Testis (tissue), 3 donors: ENCODE data around the gene NLRP1. TPM values are rescaled to one million over a fixed set of nuclear protein-coding genes. Genes with fewer than 3 reads are reported as not detected.
A peak's percentile ranks its signal among the peaks of the same experiment; 100 is the strongest.

Experiments used
- DNase-seq: peaks from one replicate; pipeline ENCODE4 v3.0.0-alpha.2; 2019
- H3K27ac ChIP-seq, 2 donors: fragments of 200-600 bp; sonication (generic); one replicate each; pipeline ENCODE4 v1.5.1; 2019
- H3K27me3 ChIP-seq: fragments of 200-600 bp; sonication (generic); one replicate; pipeline ENCODE4 v1.5.1; 2019
- H3K36me3 ChIP-seq: fragments of 200-600 bp; sonication (generic); one replicate; pipeline ENCODE4 v1.5.1; 2017; ENCODE audit warnings: low read depth; ENCODE audit errors: missing control alignments
- H3K4me1 ChIP-seq: fragments of 200-600 bp; sonication (generic); one replicate; pipeline ENCODE4 v1.5.1; 2019
- H3K4me3 ChIP-seq, 2 donors: fragments of 200-600 bp; sonication (generic); one replicate each; pipeline ENCODE4 v1.5.1; 2017 to 2019
- H3K9me3 ChIP-seq: fragments of 200-600 bp; sonication (generic); one replicate; pipeline ENCODE4 v1.5.1; 2017
- CTCF ChIP-seq, 3 experiments: fragments of 450-650 bp in 2 of 3; fragments of 200-600 bp in 1 of 3; sonication (generic) in 1 of 3; IDR thresholded peaks; one replicate each; pipeline ENCODE4 v1.5.1; 2016 to 2019; ENCODE audit warnings: antibody characterized with exemption in 3 of 3, mild to moderate bottlenecking in 2 of 3, moderate library complexity in 1 of 3
- POLR2A ChIP-seq: fragments of 450-650 bp; IDR thresholded peaks from one replicate; pipeline ENCODE4 v1.6.1; 2017; ENCODE audit warnings: antibody characterized with exemption, mild to moderate bottlenecking, moderate library complexity
- WGBS, 2 donors: methylation state at CpG; one replicate each; pipeline ENCODE4 v1.1.5; 2018; 5-methylcytosine and 5-hydroxymethylcytosine counted together
- intact Hi-C: fragments of 100-400 bp; cut with DNase I; formaldehyde crosslinking; loops from one replicate; pipeline ENCODE4 v1.15.1; 2023; ENCODE audit warnings: low total_unique reads
- polyA plus RNA-seq: library from polyadenylated mRNA; stranded (reverse); fragments of 350-450 nt; fragmentation: Illumina TruSeq; extraction: RNeasy Lipid Tissue Mini Kit (QIAGEN cat#74804); gene quantifications from one replicate; pipeline ENCODE4 v1.2.3, GENCODE V29; 2014; ENCODE audit warnings: low read depth, low replicate concordance; ENCODE audit not compliant: insufficient read depth
- total RNA-seq, 2 donors: library from RNA; depleted of rRNA; stranded (reverse); fragments of >200 nt; gene quantifications; one replicate each; pipeline ENCODE4 v1.2.3, GENCODE V29; 2016

The NLRP1 gene
- total and polyA plus RNA-seq, 3 donors from 2014 or later = 35.4 to 68.5 (median 39.0) TPM

- TF ChIP-seq POLR2A (no peak), CTCF (IDR thresholded peaks at IDR 0.05) (no peak)
- no peak for DNase-seq
- 1 to 3% methylated on average over 18 of the region's 18 CpGs for WGBS, 2 donors
- no peaks in the 10 kb centered on the region for H3K27me3 ChIP-seq
- peaks cover 10% of the 10 kb centered on the region for H3K4me1 ChIP-seq
- peak overlapping the region in 1 of 2 donors; percentile 45 for H3K27ac ChIP-seq
- H3K9me3 ChIP-seq = no peaks in the 10 kb centered on the region
- no peaks in the 10 kb centered on the region for H3K36me3 ChIP-seq
- intact Hi-C loops = no loop called here
- peak overlapping the region; percentile 59 to 66 for H3K4me3 ChIP-seq
These were observed 84.1 kb downstream of the NLRP1 start for GRCh38 chr17:5500247-5500588.

GRCh38 chr17:5499476-5500231, 84.7 kb downstream of the NLRP1 start:
- Histone ChIP-seq H3K36me3 (no peaks in the 10 kb centered on the region), H3K27ac (no peak overlapping the region), H3K9me3 (no peaks in the 10 kb centered on the region), H3K4me1 (peaks cover 10% of the 10 kb centered on the region), H3K27me3 (no peaks in the 10 kb centered on the region), H3K4me3 (peak overlapping the region; percentile 59 to 66)
- intact Hi-C loops = no loop called here
- WGBS, 2 donors = 18 to 53% methylated on average over 6 to 43 of the region's 44 CpGs
- TF ChIP-seq CTCF (IDR thresholded peaks at IDR 0.05) = no peak
- TF ChIP-seq POLR2A = no peak
- DNase-seq = no peak

- TF ChIP-seq POLR2A (no peak), CTCF (IDR thresholded peaks at IDR 0.05) (no peak)
- no peaks in the 10 kb centered on the region for H3K36me3 ChIP-seq
- 95 to 100% methylated on average over 2 of the region's 2 CpGs for WGBS, 2 donors
- H3K27ac ChIP-seq = no peak overlapping the region
- intact Hi-C loops = no loop called here
- H3K27me3 ChIP-seq = no peaks in the 10 kb centered on the region
- DNase-seq = no peak
- H3K4me3 ChIP-seq = no peak overlapping the region
- H3K4me1 ChIP-seq = no peaks in the 10 kb centered on the region
- no peaks in the 10 kb centered on the region for H3K9me3 ChIP-seq
These were observed 91.3 kb downstream of the NLRP1 start for GRCh38 chr17:5492970-5493369.

GRCh38 chr17:5488752-5489151, 95.6 kb downstream of the NLRP1 start:
- intact Hi-C loops = no loop called here
- WGBS, 2 donors = 81 to 88% methylated on average over 8 of the region's 8 CpGs
- DNase-seq = no peak

More at GRCh38 chr17:5488752-5489151, 95.6 kb downstream of the NLRP1 start:
- no peak for TF ChIP-seq CTCF (IDR thresholded peaks at IDR 0.05)
- no peak for TF ChIP-seq POLR2A
- Histone ChIP-seq H3K9me3 (no peaks in the 10 kb centered on the region), H3K36me3 (no peaks in the 10 kb centered on the region), H3K4me1 (peaks cover 3% of the 10 kb centered on the region), H3K27ac (no peak overlapping the region), H3K27me3 (no peaks in the 10 kb centered on the region), H3K4me3 (no peak overlapping the region)
